HG03135 (cell line): Measurements from ENCODE around the gene ZBTB43.
"Not testable (repeated sequence)": the region's sequence is repeated elsewhere in the genome, so short reads cannot be mapped to it uniquely, and the experiment has no call there.

Source experiments
- ATAC-seq: cut with Tn5 transposase; IDR thresholded peaks from one replicate; pipeline ENCODE4 v1.9.1; 2021; ENCODE audit warnings: mild to moderate bottlenecking, moderate library complexity; ENCODE audit not compliant: unreplicated experiment

ZBTB43 gene

GRCh38 chr9:126804696-126805553 lies at the start of gene ZBTB43:
Gene ZBTB43, plus strand, starts transcription at chr9:126805040. Its CDS starts 27,470 bp downstream, at chr9:126832510.
- peak; percentile 75 for ATAC-seq

GRCh38 chr9:126755317-126755875 lies 49.4 kb upstream of the ZBTB43 start:
- ATAC-seq: no peak

GRCh38 chr9:126756238-126756637 lies 48.6 kb upstream of the ZBTB43 start:
- no peak for ATAC-seq

- no peak for ATAC-seq
Observed at GRCh38 chr9:126756876-126757415, 47.9 kb upstream of the ZBTB43 start.

- ATAC-seq: no peak
Observed at GRCh38 chr9:126758916-126759585, 45.8 kb upstream of the ZBTB43 start.

- no peak for ATAC-seq
Observed at GRCh38 chr9:126761274-126761673, 43.6 kb upstream of the ZBTB43 start.

GRCh38 chr9:126763130-126763764 lies 41.6 kb upstream of the ZBTB43 start:
- no peak for ATAC-seq

- no peak for ATAC-seq
Observed at GRCh38 chr9:126773004-126773607, 31.7 kb upstream of the ZBTB43 start.

- no peak for ATAC-seq
Observed at GRCh38 chr9:126775926-126776325, 28.9 kb upstream of the ZBTB43 start.

- no peak for ATAC-seq
Observed at GRCh38 chr9:126777733-126778132, 27.1 kb upstream of the ZBTB43 start.

GRCh38 chr9:126778141-126778540 lies 26.7 kb upstream of the ZBTB43 start:
- no peak for ATAC-seq

- not testable (repeated sequence) for ATAC-seq
Observed at GRCh38 chr9:126778696-126779095, 26.1 kb upstream of the ZBTB43 start.

GRCh38 chr9:126781186-126782052 lies 23.4 kb upstream of the ZBTB43 start:
- ATAC-seq: no peak

GRCh38 chr9:126782053-126782388 lies 22.8 kb upstream of the ZBTB43 start:
- no peak for ATAC-seq

- no peak for ATAC-seq
Observed at GRCh38 chr9:126783949-126784348, 20.9 kb upstream of the ZBTB43 start.

GRCh38 chr9:126784401-126784800 lies 20.4 kb upstream of the ZBTB43 start:
- no peak for ATAC-seq

- not testable (repeated sequence) for ATAC-seq
Observed at GRCh38 chr9:126784841-126785240, 20.0 kb upstream of the ZBTB43 start.

- ATAC-seq: no peak
Observed at GRCh38 chr9:126788046-126788445, 16.8 kb upstream of the ZBTB43 start.

- ATAC-seq: no peak
Observed at GRCh38 chr9:126788634-126789349, 16.0 kb upstream of the ZBTB43 start.
